BLaER1 (cell line): ENCODE results near the gene NKD2.

Source experiments
- H3K27ac ChIP-seq: shearing (Covaris generic); formaldehyde crosslinking; 2 replicates; pipeline ENCODE4 v1.8.1; 2022
- H3K27me3 ChIP-seq: shearing (Covaris generic); formaldehyde crosslinking; 2 replicates; pipeline ENCODE4 v1.8.1; 2022
- H3K36me3 ChIP-seq: shearing (Covaris generic); formaldehyde crosslinking; 2 replicates; pipeline ENCODE4 v1.8.1; 2022
- H3K4me1 ChIP-seq: shearing (Covaris generic); formaldehyde crosslinking; 2 replicates; pipeline ENCODE4 v1.8.1; 2022
- H3K4me2 ChIP-seq: shearing (Covaris generic); formaldehyde crosslinking; 2 replicates; pipeline ENCODE4 v1.8.1; 2022
- H3K4me3 ChIP-seq: shearing (Covaris generic); formaldehyde crosslinking; 2 replicates; pipeline ENCODE4 v1.8.1; 2022
- H3K9ac ChIP-seq: shearing (Covaris generic); formaldehyde crosslinking; 2 replicates; pipeline ENCODE4 v1.8.1; 2022
- H3K9me3 ChIP-seq: shearing (Covaris generic); formaldehyde crosslinking; 2 replicates; pipeline ENCODE4 v1.8.1; 2022
- H4K20me1 ChIP-seq: shearing (Covaris generic); formaldehyde crosslinking; 2 replicates; pipeline ENCODE4 v1.8.1; 2022
- Cebpa-rat ChIP-seq: shearing (Covaris generic); IDR thresholded peaks from 2 replicates; pipeline ENCODE4 v1.8.1; 2022

Gene NKD2

GRCh38 chr5:1026700-1027621 is 18.4 kb downstream of the NKD2 start:
- Histone ChIP-seq H3K9ac (no peak overlapping the region), H3K9me3 (no peaks in the 10 kb centered on the region), H3K36me3 (peaks cover 11% of the 10 kb centered on the region; the same call in 1 of the 2 replicates), H3K4me1 (peaks cover 34% of the 10 kb centered on the region), H3K4me3 (no peak overlapping the region), H3K27me3 (peaks cover 22% of the 10 kb centered on the region; the same call in 1 of the 2 replicates), H3K4me2 (peak overlapping the region; percentile 75; the same call in 1 of the 2 replicates), H3K27ac (no peak overlapping the region), H4K20me1 (peaks cover 58% of the 10 kb centered on the region)
- TF ChIP-seq Cebpa-rat = no peak

- peaks cover 34% of the 10 kb centered on the region for H3K4me1 ChIP-seq
- no peak overlapping the region for H3K9ac ChIP-seq
- peaks cover 20% of the 10 kb centered on the region; the same call in 1 of the 2 replicates for H3K36me3 ChIP-seq
- H3K9me3 ChIP-seq = no peaks in the 10 kb centered on the region
- H3K4me2 ChIP-seq = peak overlapping the region; percentile 75
- no peak overlapping the region; the same call in 1 of the 2 replicates for H3K4me3 ChIP-seq
- no peak overlapping the region for H3K27ac ChIP-seq
- TF ChIP-seq Cebpa-rat = no peak
- H4K20me1 ChIP-seq = peaks cover 67% of the 10 kb centered on the region
- peaks cover 22% of the 10 kb centered on the region; the same call in 1 of the 2 replicates for H3K27me3 ChIP-seq
These were observed 19.2 kb downstream of the NKD2 start for GRCh38 chr5:1027631-1028441.

GRCh38 chr5:1028481-1029281 is 20.1 kb downstream of the NKD2 start:
- H3K4me2 ChIP-seq = peak overlapping the region; percentile 75
- H3K27ac ChIP-seq = no peak overlapping the region
- peaks cover 28% of the 10 kb centered on the region; the same call in 1 of the 2 replicates for H3K36me3 ChIP-seq
- H3K9me3 ChIP-seq = no peaks in the 10 kb centered on the region
- H4K20me1 ChIP-seq = peaks cover 75% of the 10 kb centered on the region
- H3K9ac ChIP-seq = no peak overlapping the region
- TF ChIP-seq Cebpa-rat = no peak
- peaks cover 22% of the 10 kb centered on the region; the same call in 1 of the 2 replicates for H3K27me3 ChIP-seq
- no peak overlapping the region for H3K4me3 ChIP-seq
- peaks cover 34% of the 10 kb centered on the region for H3K4me1 ChIP-seq

- H3K36me3 ChIP-seq = peaks cover 36% of the 10 kb centered on the region
These were observed 20.8 kb downstream of the NKD2 start for GRCh38 chr5:1029282-1029944.

GRCh38 chr5:1029945-1030625 is 21.5 kb downstream of the NKD2 start:
- Histone ChIP-seq H3K27me3 (peaks cover 22% of the 10 kb centered on the region; the same call in 1 of the 2 replicates), H3K27ac (no peak overlapping the region), H3K9ac (no peak overlapping the region), H3K4me2 (peak overlapping the region; percentile 75), H3K36me3 (peaks cover 42% of the 10 kb centered on the region), H4K20me1 (peaks cover 87% of the 10 kb centered on the region), H3K4me3 (no peak overlapping the region), H3K4me1 (peaks cover 34% of the 10 kb centered on the region), H3K9me3 (no peaks in the 10 kb centered on the region)
- TF ChIP-seq Cebpa-rat = no peak

More at GRCh38 chr5:1029282-1029944, 20.8 kb downstream of the NKD2 start:
- Histone ChIP-seq H3K27me3 (peaks cover 22% of the 10 kb centered on the region; the same call in 1 of the 2 replicates), H3K4me3 (no peak overlapping the region), H3K4me2 (peak overlapping the region; percentile 75), H3K9ac (no peak overlapping the region), H3K27ac (no peak overlapping the region), H4K20me1 (peaks cover 83% of the 10 kb centered on the region), H3K9me3 (no peaks in the 10 kb centered on the region), H3K4me1 (peaks cover 34% of the 10 kb centered on the region)
- no peak for TF ChIP-seq Cebpa-rat

- H4K20me1 ChIP-seq = peaks cover 92% of the 10 kb centered on the region
- peaks cover 48% of the 10 kb centered on the region for H3K36me3 ChIP-seq
- H3K27me3 ChIP-seq = peaks cover 22% of the 10 kb centered on the region; the same call in 1 of the 2 replicates
- H3K4me3 ChIP-seq = no peak overlapping the region
- TF ChIP-seq Cebpa-rat = no peak
- H3K27ac ChIP-seq = no peak overlapping the region
- H3K4me1 ChIP-seq = peaks cover 34% of the 10 kb centered on the region
- H3K9ac ChIP-seq = no peak overlapping the region
- no peak overlapping the region for H3K4me2 ChIP-seq
- H3K9me3 ChIP-seq = no peaks in the 10 kb centered on the region
These were observed 22.2 kb downstream of the NKD2 start for GRCh38 chr5:1030801-1031271.

GRCh38 chr5:1031306-1031959 is 22.8 kb downstream of the NKD2 start:
- Histone ChIP-seq H3K4me3 (no peak overlapping the region), H3K27ac (no peak overlapping the region), H3K4me1 (peaks cover 34% of the 10 kb centered on the region), H3K4me2 (no peak overlapping the region), H3K36me3 (peaks cover 52% of the 10 kb centered on the region), H3K9me3 (no peaks in the 10 kb centered on the region), H3K9ac (no peak overlapping the region), H3K27me3 (peaks cover 22% of the 10 kb centered on the region; the same call in 1 of the 2 replicates), H4K20me1 (peaks cover 89% of the 10 kb centered on the region)
- no peak for TF ChIP-seq Cebpa-rat

- Histone ChIP-seq H3K4me2 (no peak overlapping the region), H3K4me1 (peaks cover 33% of the 10 kb centered on the region), H3K36me3 (peaks cover 58% of the 10 kb centered on the region), H3K9me3 (no peaks in the 10 kb centered on the region), H3K9ac (no peak overlapping the region), H3K27me3 (peaks cover 22% of the 10 kb centered on the region; the same call in 1 of the 2 replicates), H4K20me1 (peaks cover 88% of the 10 kb centered on the region), H3K27ac (no peak overlapping the region), H3K4me3 (no peak overlapping the region)
- no peak for TF ChIP-seq Cebpa-rat
These were observed 23.4 kb downstream of the NKD2 start for GRCh38 chr5:1032011-1032410.
